C4-2B (cell line): ENCODE measurements around the gene SLC1A2.

Experiments used
- ZFX ChIP-seq: fragments of 450-650 bp; IDR thresholded peaks from 2 replicates; pipeline ENCODE4 v1.6.1; 2017
- TF ChIP-seq, protein P1 (sequence below): fragments of 450-650 bp; conservative IDR thresholded peaks from 2 replicates; pipeline ENCODE4 v1.5.1; 2017; ENCODE audit warnings: mild to moderate bottlenecking

- TF ChIP-seq, protein P1, sequence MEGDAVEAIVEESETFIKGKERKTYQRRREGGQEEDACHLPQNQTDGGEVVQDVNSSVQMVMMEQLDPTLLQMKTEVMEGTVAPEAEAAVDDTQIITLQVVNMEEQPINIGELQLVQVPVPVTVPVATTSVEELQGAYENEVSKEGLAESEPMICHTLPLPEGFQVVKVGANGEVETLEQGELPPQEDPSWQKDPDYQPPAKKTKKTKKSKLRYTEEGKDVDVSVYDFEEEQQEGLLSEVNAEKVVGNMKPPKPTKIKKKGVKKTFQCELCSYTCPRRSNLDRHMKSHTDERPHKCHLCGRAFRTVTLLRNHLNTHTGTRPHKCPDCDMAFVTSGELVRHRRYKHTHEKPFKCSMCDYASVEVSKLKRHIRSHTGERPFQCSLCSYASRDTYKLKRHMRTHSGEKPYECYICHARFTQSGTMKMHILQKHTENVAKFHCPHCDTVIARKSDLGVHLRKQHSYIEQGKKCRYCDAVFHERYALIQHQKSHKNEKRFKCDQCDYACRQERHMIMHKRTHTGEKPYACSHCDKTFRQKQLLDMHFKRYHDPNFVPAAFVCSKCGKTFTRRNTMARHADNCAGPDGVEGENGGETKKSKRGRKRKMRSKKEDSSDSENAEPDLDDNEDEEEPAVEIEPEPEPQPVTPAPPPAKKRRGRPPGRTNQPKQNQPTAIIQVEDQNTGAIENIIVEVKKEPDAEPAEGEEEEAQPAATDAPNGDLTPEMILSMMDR: no peak
- TF ChIP-seq ZFX: no peak
These were observed 138.6 kb downstream of the SLC1A2 start for GRCh38 chr11:35280727-35281126.
